Liver (tissue), 9 donors: ENCODE measurements around the gene PCNA. TPM values are rescaled to one million over a fixed set of nuclear protein-coding genes. Genes with fewer than 3 reads are reported as not detected.

Source experiments
- DNase-seq: peaks from one replicate; pipeline ENCODE4 v3.0.0-alpha.2; 2017; ENCODE audit warnings: low spot score
- H3K27ac ChIP-seq, 2 donors: one replicate each; pipeline ENCODE4 v1.7.0; 2013; ENCODE audit warnings: inconsistent platforms in 2 of 2, low read length in 2 of 2, control low read depth in 1 of 2, low read depth in 1 of 2, mild to moderate bottlenecking in 1 of 2
- H3K27me3 ChIP-seq, 4 donors: one replicate each; pipeline versions ENCODE4 v1.6.1 to v1.7.0; 2013; ENCODE audit warnings: low read length in 3 of 4, inconsistent platforms in 1 of 4, mild to moderate bottlenecking in 1 of 4, moderate library complexity in 1 of 4; ENCODE audit not compliant: control insufficient read depth in 4 of 4, insufficient read depth in 4 of 4
- H3K36me3 ChIP-seq, 4 donors: one replicate each; pipeline versions ENCODE4 v1.6.1 to v1.7.0; 2013; ENCODE audit warnings: low read length in 3 of 4, mild to moderate bottlenecking in 3 of 4, low read depth in 1 of 4, moderate library complexity in 1 of 4; ENCODE audit not compliant: control insufficient read depth in 4 of 4, insufficient read depth in 3 of 4
- H3K4me1 ChIP-seq, 4 donors: one replicate each; pipeline versions ENCODE4 v1.6.1 to v1.7.0; 2013; ENCODE audit warnings: low read length in 3 of 4, mild to moderate bottlenecking in 3 of 4, moderate library complexity in 1 of 4; ENCODE audit not compliant: control insufficient read depth in 4 of 4, insufficient read depth in 4 of 4
- H3K4me3 ChIP-seq, 3 donors: one replicate each; pipeline versions ENCODE4 v1.6.1 to v1.7.0; 2013; ENCODE audit warnings: low read length in 3 of 3, control low read depth in 1 of 3, low read depth in 1 of 3, mild to moderate bottlenecking in 1 of 3
- H3K9ac ChIP-seq, 2 donors: one replicate each; pipeline ENCODE4 v1.7.0; 2013; ENCODE audit warnings: low read length in 2 of 2, mild to moderate bottlenecking in 2 of 2, moderate library complexity in 2 of 2, control low read depth in 1 of 2, low read depth in 1 of 2
- H3K9me3 ChIP-seq, 4 donors: one replicate each; pipeline versions ENCODE4 v1.6.1 to v1.7.0; 2013; ENCODE audit warnings: low read length in 3 of 4; ENCODE audit not compliant: control insufficient read depth in 4 of 4
- ATF3 ChIP-seq: IDR thresholded peaks from 2 replicates; pipeline ENCODE4 v1.6.1; 2016; ENCODE audit warnings: antibody characterized with exemption
- CTCF ChIP-seq: fragments of 150-350 bp; IDR thresholded peaks from 2 replicates; pipeline ENCODE4 v1.5.1; 2017; ENCODE audit warnings: improper control_type of control experiment, low read depth, low read length; ENCODE audit not compliant: missing input control
- EGR1 ChIP-seq, 2 donors: IDR thresholded peaks; 2 replicates each; pipeline ENCODE4 v1.6.1; 2016 to 2018; ENCODE audit warnings: antibody characterized with exemption in 2 of 2, low read depth in 2 of 2
- FOXA1 ChIP-seq: IDR thresholded peaks from 2 replicates; pipeline ENCODE4 v1.6.1; 2016; ENCODE audit warnings: antibody characterized with exemption
- FOXA2 ChIP-seq: IDR thresholded peaks from 2 replicates; pipeline ENCODE4 v1.6.1; 2016; ENCODE audit warnings: antibody characterized with exemption
- GABPA ChIP-seq, 2 donors: IDR thresholded peaks in 1 of 2; conservative IDR thresholded peaks in 1 of 2; 2 replicates each; pipeline ENCODE4 v1.6.1; 2016; ENCODE audit warnings: antibody characterized with exemption in 2 of 2, mild to moderate bottlenecking in 1 of 2, moderate library complexity in 1 of 2
- HNF4A ChIP-seq, 2 donors: conservative IDR thresholded peaks; 2 replicates each; pipeline ENCODE4 v1.6.1; 2016; ENCODE audit warnings: antibody characterized with exemption in 2 of 2, mild to moderate bottlenecking in 2 of 2
- HNF4G ChIP-seq: IDR thresholded peaks from 2 replicates; pipeline ENCODE4 v1.6.1; 2016; ENCODE audit warnings: antibody characterized with exemption
- JUND ChIP-seq, 2 donors: IDR thresholded peaks; 2 replicates each; pipeline ENCODE4 v1.6.1; 2016; ENCODE audit warnings: antibody characterized with exemption in 2 of 2
- MAX ChIP-seq: IDR thresholded peaks from 2 replicates; pipeline ENCODE4 v1.6.1; 2016; ENCODE audit warnings: antibody characterized with exemption
- NR2F2 ChIP-seq: IDR thresholded peaks from 2 replicates; pipeline ENCODE4 v1.6.1; 2016; ENCODE audit warnings: antibody characterized with exemption
- RAD21 ChIP-seq, 2 donors: IDR thresholded peaks; 2 replicates each; pipeline ENCODE4 v1.6.1; 2016; ENCODE audit warnings: antibody characterized with exemption in 2 of 2, mild to moderate bottlenecking in 2 of 2
- REST ChIP-seq: IDR thresholded peaks from 2 replicates; pipeline ENCODE4 v1.6.1; 2016; ENCODE audit warnings: antibody characterized with exemption, mild to moderate bottlenecking
- RXRA ChIP-seq, 2 donors: IDR thresholded peaks; 2 replicates each; pipeline ENCODE4 v1.6.1; 2017 to 2018; ENCODE audit warnings: antibody characterized with exemption in 2 of 2, mild to moderate bottlenecking in 1 of 2
- SP1 ChIP-seq: IDR thresholded peaks from 2 replicates; pipeline ENCODE4 v1.6.1; 2018; ENCODE audit warnings: antibody characterized with exemption, mild to moderate bottlenecking
- TAF1 ChIP-seq: conservative IDR thresholded peaks from 2 replicates; pipeline ENCODE4 v1.6.1; 2016; ENCODE audit warnings: antibody characterized with exemption, mild to moderate bottlenecking
- YY1 ChIP-seq: IDR thresholded peaks from 2 replicates; pipeline ENCODE4 v1.6.1; 2016; ENCODE audit warnings: antibody characterized with exemption, mild to moderate bottlenecking
- ZBTB33 ChIP-seq: IDR thresholded peaks from 2 replicates; pipeline ENCODE4 v1.6.1; 2016; ENCODE audit warnings: antibody characterized with exemption
- WGBS: extraction: QIAGEN DNeasy Blood & Tissue Kit; methylation state at CpG from one replicate; pipeline ENCODE4 v1.1.7; 2013; 5-methylcytosine and 5-hydroxymethylcytosine counted together
- polyA plus RNA-seq, 2 donors: library from polyadenylated mRNA; stranded (reverse) in 1 of 2; unstranded in 1 of 2; fragments of 200-250 nt in 1 of 2; fragments of >200 nt in 1 of 2; fragmentation: Nextera tagmentation in 1 of 2; extraction: Ambion mirVana in 1 of 2; gene quantifications; one replicate each; pipeline versions ENCODE4 v1.2.1 to v1.2.3, GENCODE V29; 2013 to 2015
- total RNA-seq, 2 donors: library from RNA; depleted of rRNA; stranded (reverse); fragments of >200 nt; gene quantifications; one replicate each; pipeline ENCODE4 v1.2.3, GENCODE V29; 2014
- donor health status: healthy.
- donor health status: healthy.
- donor health status: healthy.
- donor health status: healthy.
- donor health status: healthy.

PCNA gene
- total and polyA plus RNA-seq, 4 donors: 14.1 to 161 (median 23.8) TPM

GRCh38 chr20:5133998-5134397, 14.2 kb upstream of the PCNA start:
- Histone ChIP-seq H3K4me1 (peaks cover 2 to 27% (median 24%) of the 10 kb centered on the region in 4 donors), H3K36me3 (peaks cover 0 to 1% (median 0%) of the 10 kb centered on the region in 4 donors), H3K9ac (no peak overlapping the region), H3K27me3 (no peaks in the 10 kb centered on the region), H3K9me3 (no peaks in the 10 kb centered on the region), H3K4me3 (no peak overlapping the region), H3K27ac (no peak overlapping the region)
- DNase-seq: no peak
- TF ChIP-seq FOXA1 (no peak), HNF4A (conservative IDR thresholded peaks at IDR 0.05) (no peak), ATF3 (no peak), ZBTB33 (no peak), GABPA (IDR thresholded peaks at IDR 0.05 in 1 of 2, conservative IDR thresholded peaks at IDR 0.05 in 1 of 2) (no peak), EGR1 (IDR thresholded peaks at IDR 0.05; ENCODE audit: low read depth in 2 of 2) (no peak), TAF1 (no peak), FOXA2 (no peak), MAX (no peak), REST (no peak), RAD21 (IDR thresholded peaks at IDR 0.05) (no peak), HNF4G (no peak), NR2F2 (no peak), CTCF (no peak), JUND (IDR thresholded peaks at IDR 0.05) (no peak), RXRA (IDR thresholded peaks at IDR 0.05) (no peak), SP1 (no peak), YY1 (no peak)
- WGBS: 95% methylated on average over 6 of the region's 6 CpGs
